ENCODE results near the gene PDXK. TPM values are rescaled to one million over a fixed set of nuclear protein-coding genes. Genes with fewer than 3 reads are reported as not detected.
"Not testable (repeated sequence)": the region's sequence is repeated elsewhere in the genome, so short reads cannot be mapped to it uniquely, and the experiment has no call there.

Gene PDXK
- total and polyA plus RNA-seq, 2 donors from 2014 or later = 122 to 210 TPM

DNA sequence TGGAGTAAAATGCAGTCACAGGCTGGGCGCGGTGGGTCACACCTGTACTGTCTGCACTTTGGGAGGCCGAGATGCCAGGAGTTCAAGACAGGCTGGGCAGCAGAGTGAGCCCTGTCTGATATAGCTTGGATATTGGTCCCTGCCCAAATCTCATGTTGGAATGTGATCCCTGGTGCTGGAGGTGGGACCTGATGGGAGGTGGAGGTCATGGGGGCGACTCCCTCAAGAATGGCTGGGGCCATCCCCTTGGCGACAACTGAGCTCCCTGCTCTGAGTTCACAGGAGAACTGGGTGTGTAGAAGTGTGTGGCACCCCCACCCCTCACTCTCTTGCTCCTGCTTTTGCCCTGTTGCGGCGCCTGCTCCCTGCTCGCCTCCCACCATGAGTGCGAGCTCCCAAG lies 11.5 kb upstream of the PDXK start:
- intact Hi-C loops (cut with DNase I) = no loop called here
- H3K27ac ChIP-seq (ENCODE audit: low read depth in 2 of 2, low read length in 2 of 2) = no peak overlapping the region
- H3K36me3 ChIP-seq (ENCODE audit: control insufficient read depth in 2 of 3, insufficient read depth in 3 of 3, low read length in 3 of 3) = no peaks in the 10 kb centered on the region
- peaks cover 0 to 11% (median 5%) of the 10 kb centered on the region in 3 donors for H3K4me1 ChIP-seq (ENCODE audit: control insufficient read depth in 2 of 3, insufficient read depth in 2 of 3, low read depth in 1 of 3, low read length in 3 of 3)
- DNase-seq = peak in 1 of 5 donors; percentile 46
- H3K9ac ChIP-seq (ENCODE audit: low read length in 3 of 3) = no peak overlapping the region
- no peak for FAIRE-seq
- TF ChIP-seq, protein P1, sequence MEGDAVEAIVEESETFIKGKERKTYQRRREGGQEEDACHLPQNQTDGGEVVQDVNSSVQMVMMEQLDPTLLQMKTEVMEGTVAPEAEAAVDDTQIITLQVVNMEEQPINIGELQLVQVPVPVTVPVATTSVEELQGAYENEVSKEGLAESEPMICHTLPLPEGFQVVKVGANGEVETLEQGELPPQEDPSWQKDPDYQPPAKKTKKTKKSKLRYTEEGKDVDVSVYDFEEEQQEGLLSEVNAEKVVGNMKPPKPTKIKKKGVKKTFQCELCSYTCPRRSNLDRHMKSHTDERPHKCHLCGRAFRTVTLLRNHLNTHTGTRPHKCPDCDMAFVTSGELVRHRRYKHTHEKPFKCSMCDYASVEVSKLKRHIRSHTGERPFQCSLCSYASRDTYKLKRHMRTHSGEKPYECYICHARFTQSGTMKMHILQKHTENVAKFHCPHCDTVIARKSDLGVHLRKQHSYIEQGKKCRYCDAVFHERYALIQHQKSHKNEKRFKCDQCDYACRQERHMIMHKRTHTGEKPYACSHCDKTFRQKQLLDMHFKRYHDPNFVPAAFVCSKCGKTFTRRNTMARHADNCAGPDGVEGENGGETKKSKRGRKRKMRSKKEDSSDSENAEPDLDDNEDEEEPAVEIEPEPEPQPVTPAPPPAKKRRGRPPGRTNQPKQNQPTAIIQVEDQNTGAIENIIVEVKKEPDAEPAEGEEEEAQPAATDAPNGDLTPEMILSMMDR (IDR thresholded peaks at IDR 0.05; ENCODE audit: borderline replicate concordance, extremely low read depth, insufficient read depth) = no peak
- H3K4me3 ChIP-seq (ENCODE audit: low read length in 3 of 3) = no peak overlapping the region
- no peaks in the 10 kb centered on the region for H3K27me3 ChIP-seq (ENCODE audit: control insufficient read depth, insufficient read depth, low read length)
- H3K9me3 ChIP-seq (ENCODE audit: control insufficient read depth in 2 of 3, insufficient read depth in 1 of 3, low read length in 3 of 3) = no peaks in the 10 kb centered on the region

DNA sequence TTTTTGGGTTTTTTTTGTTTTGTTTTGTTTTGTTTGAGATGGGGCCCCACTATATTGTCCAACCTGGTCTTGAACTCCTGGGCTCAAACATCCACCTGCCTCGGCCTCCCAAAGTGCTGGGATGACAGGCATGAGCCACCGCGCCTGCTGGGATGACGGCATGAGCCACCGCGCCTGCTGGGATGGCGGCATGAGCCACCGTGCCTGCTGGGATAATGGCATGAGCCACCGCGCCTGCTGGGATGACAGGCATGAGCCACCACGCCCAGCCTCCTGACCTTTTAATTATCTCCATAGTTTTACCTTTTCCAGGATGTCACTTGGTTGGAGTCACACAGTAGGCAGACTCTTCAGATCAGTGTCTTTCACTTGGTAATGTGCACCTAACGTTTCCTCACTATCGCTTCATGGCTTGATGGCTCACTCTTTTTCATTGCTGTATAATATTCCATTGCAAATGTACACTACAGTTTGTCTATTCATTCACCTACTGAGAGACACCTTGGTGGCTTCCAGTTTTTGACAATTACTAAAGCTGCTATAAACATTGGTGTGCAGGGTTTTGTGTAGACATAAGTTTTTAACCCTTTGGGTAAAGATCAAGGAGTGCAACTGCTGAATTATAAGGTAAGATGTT lies 10.1 kb upstream of the PDXK start:
- Histone ChIP-seq H3K27ac (ENCODE audit: low read depth in 2 of 2, low read length in 2 of 2) (no peak overlapping the region), H3K27me3 (ENCODE audit: control insufficient read depth, insufficient read depth, low read length) (no peaks in the 10 kb centered on the region), H3K9ac (ENCODE audit: low read length in 3 of 3) (no peak overlapping the region), H3K4me1 (ENCODE audit: control insufficient read depth in 2 of 3, insufficient read depth in 2 of 3, low read depth in 1 of 3, low read length in 3 of 3) (peaks cover 0 to 10% (median 0%) of the 10 kb centered on the region in 3 donors), H3K36me3 (ENCODE audit: control insufficient read depth in 2 of 3, insufficient read depth in 3 of 3, low read length in 3 of 3) (no peaks in the 10 kb centered on the region), H3K9me3 (ENCODE audit: control insufficient read depth in 2 of 3, insufficient read depth in 1 of 3, low read length in 3 of 3) (no peaks in the 10 kb centered on the region), H3K4me3 (ENCODE audit: low read length in 3 of 3) (no peak overlapping the region)
- intact Hi-C loops (cut with DNase I) = no loop called here
- no peak for FAIRE-seq
- DNase-seq = no peak
- TF ChIP-seq, protein P1 (IDR thresholded peaks at IDR 0.05; ENCODE audit: borderline replicate concordance, extremely low read depth, insufficient read depth) = no peak

DNA sequence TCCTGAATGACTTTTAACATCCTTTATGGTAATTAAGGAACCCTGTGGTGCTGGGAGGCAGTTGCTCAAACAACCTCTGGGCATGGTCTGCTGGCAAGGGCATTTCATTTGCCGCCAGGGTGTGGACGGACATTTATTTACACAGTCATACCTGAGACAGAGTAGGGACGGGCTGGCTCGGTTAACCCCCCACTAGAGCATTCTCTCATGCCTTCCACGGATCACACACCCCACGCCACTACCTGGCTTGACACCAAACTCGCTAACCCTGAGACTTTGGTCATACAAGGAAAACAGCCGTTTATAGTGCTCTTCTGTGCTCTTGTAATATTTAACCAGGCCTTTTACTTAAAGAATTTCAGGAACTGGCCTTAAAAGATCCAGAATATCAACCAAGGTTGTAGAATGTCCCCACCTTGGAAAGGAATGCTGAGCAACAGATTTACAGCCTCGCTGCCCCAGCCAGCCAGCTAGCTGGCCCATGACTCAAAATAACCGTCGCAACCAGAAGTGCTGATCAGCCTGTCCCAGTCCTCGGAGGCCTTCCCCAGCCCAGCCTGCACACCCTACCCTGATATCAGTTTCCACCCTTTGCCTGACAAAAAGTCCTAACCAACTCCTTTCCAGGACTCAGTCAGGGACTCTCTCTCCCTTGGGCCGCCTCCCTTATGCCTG lies 6.5 kb upstream of the PDXK start:
- Histone ChIP-seq H3K4me3 (ENCODE audit: low read length in 3 of 3) (no peak overlapping the region), H3K4me1 (ENCODE audit: control insufficient read depth in 2 of 3, insufficient read depth in 2 of 3, low read depth in 1 of 3, low read length in 3 of 3) (peaks cover 0 to 10% (median 0%) of the 10 kb centered on the region in 3 donors), H3K9ac (ENCODE audit: low read length in 3 of 3) (no peak overlapping the region), H3K27ac (ENCODE audit: low read depth in 2 of 2, low read length in 2 of 2) (peak overlapping the region; percentile 77 to 87), H3K36me3 (ENCODE audit: control insufficient read depth in 2 of 3, insufficient read depth in 3 of 3, low read length in 3 of 3) (no peaks in the 10 kb centered on the region), H3K9me3 (ENCODE audit: control insufficient read depth in 2 of 3, insufficient read depth in 1 of 3, low read length in 3 of 3) (no peaks in the 10 kb centered on the region), H3K27me3 (ENCODE audit: control insufficient read depth, insufficient read depth, low read length) (no peaks in the 10 kb centered on the region)
- intact Hi-C loops (cut with DNase I) = no loop called here
- TF ChIP-seq, protein P1 (IDR thresholded peaks at IDR 0.05; ENCODE audit: borderline replicate concordance, extremely low read depth, insufficient read depth) = no peak
- peak; percentile 67 to 94 (median 89) for DNase-seq
- peak; percentile 86 for FAIRE-seq

DNA sequence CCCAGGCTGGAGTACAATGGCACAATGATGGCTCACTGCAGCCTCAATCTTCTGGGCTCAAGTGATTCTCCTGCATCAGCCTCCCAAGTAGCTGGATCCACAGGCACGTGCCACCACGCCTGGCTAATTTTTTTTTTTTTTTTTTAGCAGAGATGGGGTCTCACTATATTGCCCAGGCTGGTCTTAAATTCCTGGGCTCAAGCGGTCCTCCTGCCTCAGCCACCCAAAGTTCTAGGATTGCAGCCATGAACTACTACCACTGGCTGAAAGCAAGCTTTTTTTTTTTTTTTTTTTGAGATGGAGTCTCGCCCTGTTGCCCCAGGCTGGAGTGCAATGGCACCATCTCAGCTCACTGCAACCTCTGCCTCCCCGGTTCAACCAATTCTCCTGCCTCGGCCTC lies 5.8 kb upstream of the PDXK start:
- H3K36me3 ChIP-seq (ENCODE audit: control insufficient read depth in 2 of 3, insufficient read depth in 3 of 3, low read length in 3 of 3); H3K4me1 ChIP-seq (ENCODE audit: control insufficient read depth in 2 of 3, insufficient read depth in 2 of 3, low read depth in 1 of 3, low read length in 3 of 3); intact Hi-C loops (cut with DNase I); H3K9ac ChIP-seq (ENCODE audit: low read length in 3 of 3); H3K27me3 ChIP-seq (ENCODE audit: control insufficient read depth, insufficient read depth, low read length); H3K4me3 ChIP-seq (ENCODE audit: low read length in 3 of 3); DNase-seq; H3K9me3 ChIP-seq (ENCODE audit: control insufficient read depth in 2 of 3, insufficient read depth in 1 of 3, low read length in 3 of 3); FAIRE-seq: not testable (repeated sequence)
- peak overlapping the region in 1 of 2 donors; percentile 87 for H3K27ac ChIP-seq (ENCODE audit: low read depth in 2 of 2, low read length in 2 of 2)

Data from kidney (tissue), 14 donors.